Type B pancreatic cell (in vitro differentiated cells): ENCODE data around the gene CFAP52. TPM values are rescaled to one million over a fixed set of nuclear protein-coding genes. Genes with fewer than 3 reads are reported as not detected.
"Not testable (repeated sequence)": the region's sequence is repeated elsewhere in the genome, so short reads cannot be mapped to it uniquely, and the experiment has no call there.

Experiments
- DNase-seq: peaks from one replicate; pipeline ENCODE4 v3.0.0; 2021; ENCODE audit warnings: mixed read lengths; ENCODE audit not compliant: unreplicated experiment; ENCODE audit errors: extremely low spot score
- H3K27ac Mint-ChIP-seq: 2 replicates; pipeline ENCODE4 v1.8.0; 2021; ENCODE audit warnings: mild to moderate bottlenecking, mixed read lengths
- H3K27me3 Mint-ChIP-seq: 2 replicates; pipeline ENCODE4 v1.8.0; 2021; ENCODE audit warnings: mixed read lengths
- H3K36me3 Mint-ChIP-seq: 2 replicates; pipeline ENCODE4 v1.8.0; 2021; ENCODE audit warnings: mixed read lengths
- H3K4me1 Mint-ChIP-seq: one replicate; pipeline ENCODE4 v1.8.0; 2021; ENCODE audit warnings: mixed read lengths; ENCODE audit not compliant: unreplicated experiment
- H3K4me3 Mint-ChIP-seq: 2 replicates; pipeline ENCODE4 v1.8.0; 2021; ENCODE audit warnings: mild to moderate bottlenecking, mixed read lengths
- H3K9me3 Mint-ChIP-seq: 2 replicates; pipeline ENCODE4 v1.8.0; 2021; ENCODE audit warnings: mixed read lengths
- CTCF ChIP-seq: fragments of 200-600 bp; sonication (generic); conservative IDR thresholded peaks from 2 replicates; pipeline ENCODE4 v1.5.0; 2021; ENCODE audit warnings: antibody characterized with exemption, mild to moderate bottlenecking
- total RNA-seq: library from RNA; stranded (reverse); gene quantifications from 2 replicates; pipeline ENCODE4 v1.2.1, GENCODE V29; 2021; ENCODE audit warnings: low replicate concordance

The CFAP52 gene
- total RNA-seq, 1 donor from 2014 or later: 7.0 TPM

- no peaks in the 10 kb centered on the region for H3K9me3 Mint-ChIP-seq
These were observed 30.0 kb downstream of the CFAP52 start for GRCh38 chr17:9606453-9606852.

DNA sequence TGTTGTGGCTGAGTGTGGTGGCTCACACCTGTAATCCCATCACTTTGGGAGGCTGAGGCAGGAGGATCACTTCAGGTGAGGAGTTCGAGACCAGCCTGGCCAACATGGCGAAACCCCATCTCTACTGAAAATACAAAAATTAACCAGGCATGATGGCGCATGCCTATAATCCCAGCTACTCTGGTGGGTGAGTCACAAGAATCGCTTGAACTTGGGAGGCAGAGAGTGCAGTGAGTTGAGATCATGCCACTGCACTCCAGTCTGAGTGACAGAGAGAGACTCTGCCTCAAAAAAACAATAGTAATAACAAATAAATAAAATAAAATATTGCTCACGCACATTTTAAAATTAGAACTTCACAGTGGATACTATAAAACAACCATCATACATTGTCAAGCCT lies 30.6 kb downstream of the CFAP52 start:
- not testable (repeated sequence) for DNase-seq, H3K4me3 Mint-ChIP-seq, H3K4me1 Mint-ChIP-seq, H3K27me3 Mint-ChIP-seq, H3K27ac Mint-ChIP-seq, H3K36me3 Mint-ChIP-seq, H3K9me3 Mint-ChIP-seq

More at GRCh38 chr17:9606453-9606852, 30.0 kb downstream of the CFAP52 start:
- H3K36me3 Mint-ChIP-seq: no peaks in the 10 kb centered on the region
- H3K27ac Mint-ChIP-seq: no peak overlapping the region
- no peaks in the 10 kb centered on the region for H3K4me1 Mint-ChIP-seq
- no peak for DNase-seq
- H3K27me3 Mint-ChIP-seq: peaks cover 7% of the 10 kb centered on the region
- H3K4me3 Mint-ChIP-seq: no peak overlapping the region
- TF ChIP-seq CTCF: no peak

- Mint-ChIP-seq H3K27me3 (peaks cover 4% of the 10 kb centered on the region), H3K36me3 (no peaks in the 10 kb centered on the region), H3K27ac (no peak overlapping the region), H3K4me3 (no peak overlapping the region), H3K4me1 (no peaks in the 10 kb centered on the region), H3K9me3 (no peaks in the 10 kb centered on the region)
- DNase-seq: no peak
- no peak for TF ChIP-seq CTCF
These were observed 35.1 kb downstream of the CFAP52 start for GRCh38 chr17:9611557-9611956.

DNA sequence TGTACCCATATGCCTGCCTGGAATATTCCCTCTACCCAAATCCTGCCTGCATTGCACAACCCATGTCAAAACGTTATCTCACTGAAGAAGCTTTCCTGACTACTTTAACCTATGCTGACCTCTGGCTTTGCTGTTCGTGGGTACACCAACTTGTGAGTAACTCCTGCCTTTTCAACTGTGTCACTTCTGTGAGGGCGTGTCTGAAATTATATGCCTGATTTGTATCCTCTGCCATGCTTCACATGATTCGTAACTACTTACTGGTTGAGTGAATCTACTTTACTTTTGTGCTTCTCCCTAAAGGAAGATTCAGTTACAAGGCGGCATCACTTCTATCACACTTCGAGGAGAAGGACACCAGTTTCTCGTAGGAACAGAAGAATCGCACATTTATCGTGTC lies 35.6 kb downstream of the CFAP52 start:
- TF ChIP-seq CTCF: no peak
- H3K27ac Mint-ChIP-seq: no peak overlapping the region
- no peaks in the 10 kb centered on the region for H3K36me3 Mint-ChIP-seq
- H3K4me1 Mint-ChIP-seq: no peaks in the 10 kb centered on the region
- H3K4me3 Mint-ChIP-seq: no peak overlapping the region
- no peaks in the 10 kb centered on the region for H3K9me3 Mint-ChIP-seq
- H3K27me3 Mint-ChIP-seq: peaks cover 4% of the 10 kb centered on the region
- no peak for DNase-seq

DNA sequence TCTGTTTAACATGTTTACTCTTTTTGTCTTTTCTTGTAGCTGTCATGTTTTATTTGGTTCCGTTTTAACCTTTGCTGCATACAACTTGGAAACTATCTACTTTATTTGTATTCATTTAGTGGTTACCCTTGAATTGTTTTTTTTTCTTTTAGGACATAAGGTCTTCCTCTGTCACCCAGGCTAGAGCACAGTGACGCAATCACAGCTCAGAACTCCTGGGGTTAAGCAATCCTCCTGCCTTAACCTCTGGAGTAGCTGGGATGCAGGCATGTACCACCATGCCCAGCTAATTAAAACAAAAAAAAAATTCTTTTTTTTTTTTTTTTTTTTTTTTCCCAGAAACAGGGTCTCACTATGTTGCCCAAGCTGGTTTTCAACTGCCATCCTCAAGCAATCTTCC lies 39.0 kb downstream of the CFAP52 start:
- Mint-ChIP-seq H3K27ac (no peak overlapping the region), H3K4me3 (no peak overlapping the region), H3K36me3 (no peaks in the 10 kb centered on the region), H3K9me3 (no peaks in the 10 kb centered on the region), H3K27me3 (no peaks in the 10 kb centered on the region), H3K4me1 (no peaks in the 10 kb centered on the region)
- TF ChIP-seq CTCF: no peak
- no peak for DNase-seq

GRCh38 chr17:9622961-9623360 lies 46.5 kb downstream of the CFAP52 start:
- Mint-ChIP-seq H3K9me3 (peaks cover 12% of the 10 kb centered on the region), H3K4me1 (no peaks in the 10 kb centered on the region), H3K27ac (no peak overlapping the region), H3K27me3 (peaks cover 5% of the 10 kb centered on the region), H3K4me3 (no peak overlapping the region), H3K36me3 (no peaks in the 10 kb centered on the region)
- no peak for TF ChIP-seq CTCF
- no peak for DNase-seq
